H1 (cell line): ENCODE results near the gene STOML1. TPM values are rescaled to one million over a fixed set of nuclear protein-coding genes. Genes with fewer than 3 reads are reported as not detected.

ENCODE experiments used
- CTCF ChIA-PET: fragments of 300-600 bp; sonication (Branson Sonifier 250); formaldehyde crosslinking; loops from one replicate; lab custom pipeline; 2021; ENCODE audit not compliant: partially characterized antibody; lab: Charles Lee
- POLR2A ChIA-PET: fragments of 300-600 bp; sonication (Branson Sonifier 250); formaldehyde crosslinking; loops from one replicate; lab custom pipeline; 2021; ENCODE audit warnings: inconsistent platforms; ENCODE audit not compliant: partially characterized antibody; lab: Charles Lee
- DNase-seq, 2 experiments: peaks; one replicate each; pipeline versions ENCODE4 v3.0.0 to v3.0.0-alpha.2; 2010 to 2022; ENCODE audit warnings: low spot score in 2 of 2, low read depth in 1 of 2, mixed read lengths in 1 of 2
- FAIRE-seq: peaks from 2 replicates; lab custom pipeline; 2011; peaks lifted over from hg19 to GRCh38; lab: Jason Lieb, UNC
- H2AFZ ChIP-seq: 2 replicates; pipeline ENCODE4 v1.8.1; 2012; ENCODE audit warnings: low read length, inconsistent platforms
- H2AK5ac ChIP-seq: 2 replicates; pipeline ENCODE4 v1.6.1; 2013; ENCODE audit warnings: low read depth, low read length
- H2BK120ac ChIP-seq: replicated peaks from 2 replicates; pipeline ENCODE3; 2013; ENCODE audit warnings: low read depth, low read length, inconsistent platforms
- H2BK12ac ChIP-seq: 2 replicates; pipeline ENCODE4 v1.6.1; 2013; ENCODE audit warnings: low read depth, low read length
- H2BK15ac ChIP-seq: 2 replicates; pipeline ENCODE4 v1.6.1; 2013; ENCODE audit warnings: low read length
- H2BK20ac ChIP-seq: 2 replicates; pipeline ENCODE4 v1.6.1; 2013; ENCODE audit warnings: low read length
- H2BK5ac ChIP-seq: 2 replicates; pipeline ENCODE4 v1.6.1; 2013; ENCODE audit warnings: low read depth, low read length
- H3K14ac ChIP-seq: 2 replicates; pipeline ENCODE4 v1.6.1; 2013; ENCODE audit warnings: inconsistent platforms; ENCODE audit not compliant: insufficient read length
- H3K18ac ChIP-seq: 2 replicates; pipeline ENCODE4 v1.6.1; 2013; ENCODE audit warnings: low read length; ENCODE audit errors: extremely low read depth
- H3K23ac ChIP-seq: 2 replicates; pipeline ENCODE4 v1.6.1; 2013; ENCODE audit warnings: inconsistent platforms; ENCODE audit not compliant: insufficient read length
- H3K23me2 ChIP-seq: 2 replicates; pipeline ENCODE4 v1.6.1; 2013; ENCODE audit warnings: low read depth, low read length
- H3K27ac ChIP-seq: 2 replicates; pipeline ENCODE4 v1.6.1; 2011; ENCODE audit warnings: low read depth, low read length, inconsistent platforms
- H3K27me3 ChIP-seq, 4 experiments: replicated peaks in 1 of 4; 1 replicate in 1 of 4; 2 replicates in 3 of 4; pipeline versions ENCODE4 v1.6.1 to v1.8.1; 2011 to 2013; ENCODE audit warnings: low read length in 3 of 4, mild to moderate bottlenecking in 3 of 4, inconsistent platforms in 2 of 4, mixed read lengths in 2 of 4, moderate library complexity in 1 of 4; ENCODE audit not compliant: control insufficient read depth in 3 of 4, insufficient read depth in 3 of 4; ENCODE audit errors: extremely low read depth in 1 of 4
- H3K36me3 ChIP-seq, 4 experiments: 2 replicates each; pipeline versions ENCODE4 v1.6.1 to v1.8.1; 2011 to 2013; ENCODE audit warnings: mild to moderate bottlenecking in 4 of 4, low read length in 3 of 4, moderate library complexity in 2 of 4, control low read depth in 1 of 4, inconsistent platforms in 1 of 4; ENCODE audit not compliant: insufficient read depth in 4 of 4, control insufficient read depth in 2 of 4
- H3K4ac ChIP-seq: replicated peaks from 2 replicates; pipeline ENCODE3; 2013; ENCODE audit warnings: low read length, low read depth, mixed read lengths, inconsistent platforms; ENCODE audit not compliant: insufficient read length
- H3K4me1 ChIP-seq, 4 experiments: replicated peaks in 1 of 4; 1 replicate in 1 of 4; 2 replicates in 3 of 4; pipeline versions ENCODE4 v1.6.1 to v1.8.1; 2011 to 2013; ENCODE audit warnings: low read length in 3 of 4, inconsistent platforms in 2 of 4, mixed read lengths in 1 of 4; ENCODE audit not compliant: insufficient read depth in 4 of 4, control insufficient read depth in 3 of 4
- H3K4me2 ChIP-seq, 2 experiments: 2 replicates each; pipeline versions ENCODE4 v1.6.1 to v1.8.1; 2011 to 2013; ENCODE audit warnings: low read depth in 2 of 2, low read length in 2 of 2, control low read depth in 1 of 2, inconsistent platforms in 1 of 2, mild to moderate bottlenecking in 1 of 2; ENCODE audit not compliant: insufficient read depth in 1 of 2
- H3K4me3 ChIP-seq, 4 experiments: fragments of 200-600, 300-600 bp in 1 of 4; sonication (generic), shearing (Covaris generic), sonication (Bioruptor Twin) in 1 of 4; 2 replicates each; pipeline versions ENCODE4 v1.5.1 to v1.8.1; 2011 to 2016; ENCODE audit warnings: low read length in 4 of 4, low read depth in 3 of 4, control low read depth in 2 of 4, inconsistent platforms in 2 of 4, mild to moderate bottlenecking in 2 of 4, mixed read lengths in 1 of 4, moderate library complexity in 1 of 4; ENCODE audit not compliant: insufficient read depth in 2 of 4; ENCODE audit errors: extremely low read depth in 1 of 4
- H3K56ac ChIP-seq: replicated peaks from 2 replicates; pipeline ENCODE3; 2013; ENCODE audit warnings: low read depth, mild to moderate bottlenecking, mixed read lengths, low read length, inconsistent platforms; ENCODE audit not compliant: insufficient read length
- H3K79me1 ChIP-seq: 2 replicates; pipeline ENCODE4 v1.6.1; 2013; ENCODE audit warnings: low read depth, low read length, control low read depth
- H3K79me2 ChIP-seq, 2 experiments: 2 replicates each; pipeline versions ENCODE4 v1.6.1 to v1.8.1; 2012 to 2013; ENCODE audit warnings: low read length in 2 of 2, mild to moderate bottlenecking in 2 of 2, inconsistent platforms in 1 of 2; ENCODE audit not compliant: insufficient read depth in 2 of 2, control insufficient read depth in 1 of 2
- H3K9ac ChIP-seq, 4 experiments: replicated peaks in 1 of 4; 1 replicate in 1 of 4; 2 replicates in 3 of 4; pipeline versions ENCODE4 v1.6.1 to v1.8.1; 2011 to 2013; ENCODE audit warnings: low read depth in 3 of 4, low read length in 3 of 4, control low read depth in 2 of 4, mild to moderate bottlenecking in 2 of 4, moderate library complexity in 2 of 4, inconsistent platforms in 1 of 4; ENCODE audit errors: extremely low read depth in 1 of 4
- H3K9me3 ChIP-seq, 2 experiments: 2 replicates each; pipeline versions ENCODE4 v1.6.1 to v1.8.1; 2012 to 2013; ENCODE audit warnings: mild to moderate bottlenecking in 2 of 2, moderate library complexity in 2 of 2, control low read depth in 1 of 2, inconsistent platforms in 1 of 2, low read depth in 1 of 2, low read length in 1 of 2, mixed read lengths in 1 of 2; ENCODE audit not compliant: insufficient read depth in 2 of 2
- H4K20me1 ChIP-seq, 2 experiments: replicated peaks in 1 of 2; 2 replicates each; pipeline versions ENCODE3 to v1.8.1; 2011 to 2013; ENCODE audit warnings: inconsistent platforms in 2 of 2, low read length in 2 of 2, mild to moderate bottlenecking in 1 of 2; ENCODE audit not compliant: insufficient read depth in 2 of 2, control insufficient read depth in 1 of 2
- H4K5ac ChIP-seq: 2 replicates; pipeline ENCODE4 v1.6.1; 2013; ENCODE audit warnings: low read length, low read depth, mixed read lengths, inconsistent platforms; ENCODE audit not compliant: insufficient read length
- H4K8ac ChIP-seq: 2 replicates; pipeline ENCODE4 v1.8.0; 2013; ENCODE audit warnings: mild to moderate bottlenecking, moderate library complexity, low read length, inconsistent platforms; ENCODE audit not compliant: insufficient read depth; ENCODE audit errors: extremely low read depth
- H4K91ac ChIP-seq: replicated peaks from 2 replicates; pipeline ENCODE3; 2013; ENCODE audit warnings: low read length, mixed read lengths, inconsistent platforms; ENCODE audit not compliant: insufficient read length
- KDM4A ChIP-seq: IDR thresholded peaks from one replicate; pipeline ENCODE4 v1.7.1; 2012; ENCODE audit warnings: low read depth, mild to moderate bottlenecking, moderate library complexity, low read length, inconsistent platforms; ENCODE audit not compliant: severe bottlenecking
- SP2 ChIP-seq: IDR thresholded peaks from 2 replicates; pipeline ENCODE4 v1.6.1; 2012; ENCODE audit warnings: mild to moderate bottlenecking, low read length, inconsistent platforms
- WGBS, 2 experiments: shearing (Covaris generic) in 1 of 2; methylation state at CpG; one replicate each; pipeline versions ENCODE4 v1.1.6 to v1.1.7; 2013 to 2015; ENCODE audit warnings: low lambda C conversion rate in 2 of 2, mixed read lengths in 2 of 2, inconsistent platforms in 1 of 2, low coverage in 1 of 2, missing lambda C conversion rate in 1 of 2; ENCODE audit not compliant: insufficient replicate concordance in 2 of 2, insufficient coverage in 1 of 2, insufficient read length in 1 of 2; ENCODE audit errors: extremely low coverage in 1 of 2, missing lambda C conversion rate in 1 of 2; 5-methylcytosine and 5-hydroxymethylcytosine counted together
- polyA plus RNA-seq, 7 experiments: library from polyadenylated mRNA; depleted of rRNA in 3 of 7; stranded (reverse) in 5 of 7; unstranded in 2 of 7; fragments of >200 nt in 5 of 7; fragments of 200-250 nt in 2 of 7; gene quantifications; 1 replicate in 5 of 7; 2 replicates in 1 of 7; 4 replicates in 1 of 7; pipeline versions ENCODE4 v1.2.1 to v1.2.3, GENCODE V29; 2011 to 2013; ENCODE audit warnings: missing spikeins in 2 of 7, mixed read lengths in 2 of 7
- total RNA-seq: library from RNA; stranded (reverse); fragmentation: NEBNext Ultra II Directional; extraction: Animal tissue kit (Norgen Biotek cat#: 25700); gene quantifications from 2 replicates; pipeline ENCODE4 v1.2.1, GENCODE V29; 2021

STOML1 gene
- total and polyA plus RNA-seq, 2 of the 8 experiments (the other 6 are each of a cell fraction or from before 2014, with no cell fraction given), result 2.6 to 3.2 TPM

GRCh38 chr15:73993211-73993994 lies 1.3 kb upstream of the STOML1 start:
- POLR2A ChIA-PET, result interaction anchor here (0.8 to 1.1 kb wide), 4 partner anchors 17 to 766 kb away, joined by 3 to 4 read pairs (median 4); no protein-coding TSS in a partner anchor
- 90% methylated on average over 8 of the region's 10 CpGs; no CpG with 5 or more reads in 1 of the 2 experiments for WGBS, 2 experiments
- no peak for FAIRE-seq

More at GRCh38 chr15:73993211-73993994, 1.3 kb upstream of the STOML1 start:
- Histone ChIP-seq H3K4me1 (peaks cover 0 to 7% (median under 1%) of the 10 kb centered on the region in 4 experiments; a peak in 3 of 7 replicates), H4K91ac (no peak overlapping the region), H3K9ac (no peak overlapping the region), H3K23me2 (peaks cover 11% of the 10 kb centered on the region; the same call in 1 of the 2 replicates), H3K4me2 (peak overlapping the region; percentile 77 to 80; a peak in 3 of 4 replicates), H3K79me1 (no peaks in the 10 kb centered on the region), H2BK5ac (no peak overlapping the region), H3K36me3 (peaks cover under 1 to 5% (median 2%) of the 10 kb centered on the region in 4 experiments; a peak in 4 of 8 replicates), H4K20me1 (peaks cover 0 to 5% of the 10 kb centered on the region in 2 experiments), H2BK12ac (peak overlapping the region; percentile 91; the same call in 1 of the 2 replicates), H2BK120ac (no peak overlapping the region), H3K27ac (no peak overlapping the region), H3K27me3 (peaks cover 0 to 8% (median 1%) of the 10 kb centered on the region in 4 experiments; a peak in 1 of 7 replicates), H3K18ac (no peak overlapping the region), H2BK15ac (0 out of 2 replicates have a peak overlapping the region, but pooled peaks have one; percentile 40), H3K9me3 (no peaks in the 10 kb centered on the region), H2AFZ (no peak overlapping the region), H3K4ac (peak overlapping the region; percentile 34), H2AK5ac (no peak overlapping the region; the same call in 1 of the 2 replicates), H4K5ac (no peak overlapping the region), H3K14ac (no peak overlapping the region), H4K8ac (no peak overlapping the region), H3K79me2 (peaks cover 0 to 14% of the 10 kb centered on the region in 2 experiments; a peak in 2 of 4 replicates), H2BK20ac (peak overlapping the region; percentile 32; the same call in 1 of the 2 replicates), H3K23ac (no peak overlapping the region), H3K56ac (no peak overlapping the region), H3K4me3 (peak overlapping the region in 3 of 4 experiments; percentile 74 to 84 (median 84); a peak in 6 of 8 replicates)
- DNase-seq, result no peak
- TF ChIP-seq KDM4A (peak; percentile 0), SP2 (no peak)
- CTCF ChIA-PET, result interaction anchor here (0.7 to 11.4 kb wide), 25 partner anchors 9 to 330 kb away, joined by 3 to 167 read pairs (median 4); partner anchors contain the start of gene STRA6
